Esophagus squamous epithelium (tissue), 4 donors: ENCODE data around the gene SSH2.

Experiments
- CTCF ChIP-seq, 6 experiments: fragments of 450-650 bp in 4 of 6; fragments of 200-600 bp in 2 of 6; sonication (generic) in 2 of 6; IDR thresholded peaks; one replicate each; pipeline ENCODE4 v1.5.1; 2016 to 2019; ENCODE audit warnings: antibody characterized with exemption in 6 of 6, mild to moderate bottlenecking in 4 of 6, moderate library complexity in 4 of 6
- POLR2A ChIP-seq, 4 donors: fragments of 450-650 bp; IDR thresholded peaks; one replicate each; pipeline ENCODE4 v1.6.1; 2017; ENCODE audit warnings: antibody characterized with exemption in 4 of 4, mild to moderate bottlenecking in 4 of 4, moderate library complexity in 3 of 4

- TF ChIP-seq CTCF (IDR thresholded peaks at IDR 0.05) (no peak), POLR2A (IDR thresholded peaks at IDR 0.05) (no peak)
These were observed 211.5 kb downstream of the SSH2 start for GRCh38 chr17:29718446-29719039.
